CD4-positive, alpha-beta memory T cell (primary cell): ENCODE data around the gene SMTNL1. TPM values are rescaled to one million over a fixed set of nuclear protein-coding genes. Genes with fewer than 3 reads are reported as not detected.
A peak's percentile ranks its signal among the peaks of the same experiment; 100 is the strongest.

Source experiments
- CTCF ChIA-PET: fragments of 350-600 bp; sonication (Branson Sonifier 250); formaldehyde crosslinking; loops from one replicate; lab custom pipeline; 2021; ENCODE audit warnings: inconsistent platforms; ENCODE audit not compliant: partially characterized antibody; lab: Charles Lee
- POLR2A ChIA-PET: fragments of 350-600 bp; sonication (Branson Sonifier 250); formaldehyde crosslinking; loops from one replicate; lab custom pipeline; 2021; ENCODE audit not compliant: partially characterized antibody; lab: Charles Lee
- DNase-seq, 5 donors: peaks; one replicate each; pipeline versions ENCODE4 v3.0.0 to v3.0.0-alpha.2; 2020 to 2022; ENCODE audit warnings: mixed read lengths in 1 of 5
- H3K27ac ChIP-seq: one replicate; pipeline ENCODE4 v1.7.0; 2013; ENCODE audit warnings: low read depth, low read length
- H3K27me3 ChIP-seq: 2 replicates; pipeline ENCODE4 v1.7.0; 2013; ENCODE audit warnings: mild to moderate bottlenecking, low read length, moderate library complexity; ENCODE audit not compliant: insufficient read depth
- H3K36me3 ChIP-seq: 2 replicates; pipeline ENCODE4 v1.7.0; 2013; ENCODE audit warnings: mild to moderate bottlenecking, low read length, moderate library complexity; ENCODE audit not compliant: insufficient read depth
- H3K4me1 ChIP-seq: 2 replicates; pipeline ENCODE4 v1.7.0; 2013; ENCODE audit warnings: mild to moderate bottlenecking, low read length, moderate library complexity; ENCODE audit not compliant: insufficient read depth
- H3K4me3 ChIP-seq, 2 donors: one replicate each; pipeline ENCODE4 v1.7.0; 2013; ENCODE audit warnings: low read length in 2 of 2, mild to moderate bottlenecking in 1 of 2
- H3K9me3 ChIP-seq, 2 donors: one replicate each; pipeline ENCODE4 v1.7.0; 2013; ENCODE audit warnings: low read length in 2 of 2, control low read depth in 1 of 2; ENCODE audit not compliant: control insufficient read depth in 1 of 2
- H3K27ac Mint-ChIP-seq, 7 donors: one replicate each; pipeline ENCODE4 v1.8.0; 2020 to 2021; ENCODE audit warnings: mixed read lengths in 7 of 7, mild to moderate bottlenecking in 6 of 7, inconsistent platforms in 3 of 7, moderate library complexity in 3 of 7
- H3K27me3 Mint-ChIP-seq, 2 donors: one replicate each; pipeline ENCODE4 v1.8.0; 2020 to 2021; ENCODE audit warnings: mixed read lengths in 2 of 2
- H3K36me3 Mint-ChIP-seq, 2 donors: one replicate each; pipeline ENCODE4 v1.8.0; 2020 to 2021; ENCODE audit warnings: mixed read lengths in 2 of 2, inconsistent platforms in 1 of 2, mild to moderate bottlenecking in 1 of 2
- H3K4me1 Mint-ChIP-seq, 4 donors: one replicate each; pipeline ENCODE4 v1.8.0; 2020 to 2021; ENCODE audit warnings: mixed read lengths in 4 of 4, mild to moderate bottlenecking in 1 of 4
- H3K4me3 Mint-ChIP-seq, 8 donors: one replicate each; pipeline ENCODE4 v1.8.0; 2020 to 2021; ENCODE audit warnings: mixed read lengths in 8 of 8, mild to moderate bottlenecking in 7 of 8, moderate library complexity in 6 of 8, inconsistent platforms in 3 of 8
- H3K9me3 Mint-ChIP-seq, 8 donors: one replicate each; pipeline ENCODE4 v1.8.0; 2020 to 2021; ENCODE audit warnings: mixed read lengths in 8 of 8, mild to moderate bottlenecking in 5 of 8, inconsistent platforms in 3 of 8, moderate library complexity in 1 of 8
- intact Hi-C: fragments of 100-400 bp; cut with micrococcal nuclease; formaldehyde crosslinking; loops from one replicate; pipeline ENCODE4 v1.15.1; 2023
- polyA plus RNA-seq, 2 donors: library from polyadenylated mRNA; unstranded; fragments of 300-500 nt; fragmentation: Illumina TruSeq; gene quantifications; one replicate each; pipeline ENCODE4 v1.2.3, GENCODE V29; 2021
- total RNA-seq, 2 experiments: library from RNA; stranded (reverse); gene quantifications; one replicate each; pipeline ENCODE4 v1.2.3, GENCODE V29; 2021

SMTNL1 gene
- total and polyA plus RNA-seq, 4 experiments from 2014 or later = 0.55 TPM; not detected in 3

- Mint-ChIP-seq H3K9me3 (no peaks in the 10 kb centered on the region), H3K4me3 (no peak overlapping the region), H3K27ac (peak overlapping the region in 2 of 7 donors; percentile 46 to 55), H3K27me3 (no peaks in the 10 kb centered on the region), H3K36me3 (peaks cover 28 to 65% of the 10 kb centered on the region in 2 donors), H3K4me1 (peaks cover 0 to 2% (median under 1%) of the 10 kb centered on the region in 4 donors)
- no peak for DNase-seq
- CTCF ChIA-PET = interaction anchor here (0.9 to 2.0 kb wide), 2 partner anchors 24 to 91 kb away, joined by 4 to 5 read pairs; no protein-coding TSS in a partner anchor
- Histone ChIP-seq H3K4me3 (no peak overlapping the region), H3K27ac (no peak overlapping the region), H3K27me3 (no peaks in the 10 kb centered on the region), H3K4me1 (no peaks in the 10 kb centered on the region), H3K9me3 (no peaks in the 10 kb centered on the region), H3K36me3 (peaks cover 51% of the 10 kb centered on the region)
- intact Hi-C loops = no loop called here
- POLR2A ChIA-PET = interaction anchor here (1.7 kb wide), 1 partner anchor 18 kb away, joined by 4 read pairs; no protein-coding TSS in a partner anchor
Observed at GRCh38 chr11:57549983-57550382, 12.6 kb downstream of the SMTNL1 start.

GRCh38 chr11:57551941-57552340 is 14.5 kb downstream of the SMTNL1 start:
- Histone ChIP-seq H3K36me3 (peaks cover 70% of the 10 kb centered on the region), H3K27me3 (no peaks in the 10 kb centered on the region), H3K4me1 (no peaks in the 10 kb centered on the region), H3K9me3 (no peaks in the 10 kb centered on the region), H3K4me3 (no peak overlapping the region), H3K27ac (no peak overlapping the region)
- DNase-seq = no peak
- H3K36me3 Mint-ChIP-seq = peaks cover 32 to 78% of the 10 kb centered on the region in 2 donors
- H3K9me3 Mint-ChIP-seq = no peaks in the 10 kb centered on the region
- CTCF ChIA-PET = interaction anchor here (1.1 to 1.9 kb wide), 2 partner anchors 25 to 58 kb away, joined by 3 to 4 read pairs; no protein-coding TSS in a partner anchor
- no peaks in the 10 kb centered on the region for H3K27me3 Mint-ChIP-seq
- intact Hi-C loops = no loop called here
- H3K4me1 Mint-ChIP-seq = peaks cover 0 to 6% (median 3%) of the 10 kb centered on the region in 4 donors
- peak overlapping the region in 1 of 7 donors; percentile 17 for H3K27ac Mint-ChIP-seq
- POLR2A ChIA-PET = no interaction called here
- no peak overlapping the region for H3K4me3 Mint-ChIP-seq

- CTCF ChIA-PET = interaction anchor here (1.9 kb wide), 1 partner anchor 25 kb away, joined by 4 read pairs; no protein-coding TSS in a partner anchor
- H3K27me3 Mint-ChIP-seq = no peaks in the 10 kb centered on the region
- Histone ChIP-seq H3K4me3 (no peak overlapping the region), H3K27ac (no peak overlapping the region), H3K36me3 (peaks cover 73% of the 10 kb centered on the region), H3K4me1 (no peaks in the 10 kb centered on the region), H3K27me3 (no peaks in the 10 kb centered on the region), H3K9me3 (no peaks in the 10 kb centered on the region)
- H3K36me3 Mint-ChIP-seq = peaks cover 32 to 79% of the 10 kb centered on the region in 2 donors
- peaks cover 0 to 6% (median 3%) of the 10 kb centered on the region in 4 donors for H3K4me1 Mint-ChIP-seq
- no peak overlapping the region for H3K4me3 Mint-ChIP-seq
- H3K27ac Mint-ChIP-seq = no peak overlapping the region
- H3K9me3 Mint-ChIP-seq = no peaks in the 10 kb centered on the region
- intact Hi-C loops = no loop called here
- POLR2A ChIA-PET = no interaction called here
- DNase-seq = no peak
Observed at GRCh38 chr11:57552479-57552878, 15.1 kb downstream of the SMTNL1 start.

GRCh38 chr11:57555393-57555792 is 18.0 kb downstream of the SMTNL1 start:
- H3K9me3 Mint-ChIP-seq = no peaks in the 10 kb centered on the region
- peak overlapping the region in 5 of 7 donors; percentile 65 to 80 (median 69) for H3K27ac Mint-ChIP-seq
- H3K4me1 Mint-ChIP-seq = peaks cover 3 to 6% (median 4%) of the 10 kb centered on the region in 4 donors
- no peaks in the 10 kb centered on the region for H3K27me3 Mint-ChIP-seq
- CTCF ChIA-PET = interaction anchor here (1.3 to 1.4 kb wide), 2 partner anchors 12 to 62 kb away, joined by 3 to 4 read pairs; partner anchors contain the start of gene UBE2L6
- POLR2A ChIA-PET = no interaction called here
- intact Hi-C loops = no loop called here
- H3K36me3 Mint-ChIP-seq = peaks cover 40 to 81% of the 10 kb centered on the region in 2 donors
- H3K4me3 ChIP-seq = no peak overlapping the region
- H3K27me3 ChIP-seq = no peaks in the 10 kb centered on the region
- no peaks in the 10 kb centered on the region for H3K4me1 ChIP-seq
- H3K36me3 ChIP-seq = peaks cover 84% of the 10 kb centered on the region
- H3K27ac ChIP-seq = no peak overlapping the region
- no peaks in the 10 kb centered on the region for H3K9me3 ChIP-seq
- H3K4me3 Mint-ChIP-seq = no peak overlapping the region
- DNase-seq = no peak

- CTCF ChIA-PET = no interaction called here
Observed at GRCh38 chr11:57556041-57556440, 18.6 kb downstream of the SMTNL1 start.

GRCh38 chr11:57560146-57560545 is 22.8 kb downstream of the SMTNL1 start:
- peaks cover 36 to 70% of the 10 kb centered on the region in 2 donors for H3K36me3 Mint-ChIP-seq
- no peak for DNase-seq
- no peaks in the 10 kb centered on the region for H3K27me3 Mint-ChIP-seq
- Histone ChIP-seq H3K4me3 (no peak overlapping the region), H3K4me1 (peaks cover 38% of the 10 kb centered on the region), H3K27me3 (no peaks in the 10 kb centered on the region), H3K9me3 (no peaks in the 10 kb centered on the region), H3K36me3 (peaks cover 46% of the 10 kb centered on the region), H3K27ac (no peak overlapping the region)
- H3K4me1 Mint-ChIP-seq = peaks cover 26 to 51% (median 37%) of the 10 kb centered on the region in 4 donors
- no peak overlapping the region for H3K4me3 Mint-ChIP-seq
- CTCF ChIA-PET = interaction anchor here (1.0 to 3.2 kb wide), 3 partner anchors 8 to 84 kb away, joined by 3 to 18 read pairs (median 12); partner anchors contain the start of gene UBE2L6
- H3K27ac Mint-ChIP-seq = peak overlapping the region in 2 of 7 donors; percentile 29 to 40
- intact Hi-C loops = no loop called here
- peaks cover 0 to 1% (median 0%) of the 10 kb centered on the region in 8 donors for H3K9me3 Mint-ChIP-seq
- POLR2A ChIA-PET = no interaction called here

More at GRCh38 chr11:57556041-57556440, 18.6 kb downstream of the SMTNL1 start:
- POLR2A ChIA-PET = no interaction called here
- Histone ChIP-seq H3K4me3 (no peak overlapping the region), H3K27ac (no peak overlapping the region), H3K27me3 (no peaks in the 10 kb centered on the region), H3K36me3 (peaks cover 79% of the 10 kb centered on the region), H3K4me1 (peaks cover 2% of the 10 kb centered on the region), H3K9me3 (no peaks in the 10 kb centered on the region)
- H3K4me3 Mint-ChIP-seq = no peak overlapping the region
- peak overlapping the region in 1 of 7 donors; percentile 37 for H3K27ac Mint-ChIP-seq
- H3K36me3 Mint-ChIP-seq = peaks cover 43 to 80% of the 10 kb centered on the region in 2 donors
- no peaks in the 10 kb centered on the region for H3K27me3 Mint-ChIP-seq
- peaks cover 5 to 10% (median 7%) of the 10 kb centered on the region in 4 donors for H3K4me1 Mint-ChIP-seq
- no peaks in the 10 kb centered on the region for H3K9me3 Mint-ChIP-seq
- intact Hi-C loops = no loop called here
- DNase-seq = no peak

GRCh38 chr11:57562596-57562995 is 25.2 kb downstream of the SMTNL1 start:
- intact Hi-C loops = no loop called here
- Histone ChIP-seq H3K27me3 (no peaks in the 10 kb centered on the region), H3K27ac (no peak overlapping the region), H3K36me3 (peaks cover 24% of the 10 kb centered on the region), H3K4me1 (peaks cover 47% of the 10 kb centered on the region), H3K4me3 (no peak overlapping the region), H3K9me3 (no peaks in the 10 kb centered on the region)
- peak overlapping the region; percentile 39 to 95 (median 71) for H3K27ac Mint-ChIP-seq
- no peak for DNase-seq
- POLR2A ChIA-PET = no interaction called here
- peaks cover 33 to 65% (median 50%) of the 10 kb centered on the region in 4 donors for H3K4me1 Mint-ChIP-seq
- peak overlapping the region in 3 of 8 donors; percentile 4 to 62 (median 57) for H3K4me3 Mint-ChIP-seq
- H3K9me3 Mint-ChIP-seq = peaks cover 0 to 1% (median 0%) of the 10 kb centered on the region in 8 donors
- no peaks in the 10 kb centered on the region for H3K27me3 Mint-ChIP-seq
- CTCF ChIA-PET = interaction anchor here (1.6 kb wide), 1 partner anchor 82 kb away, joined by 4 read pairs; no protein-coding TSS in a partner anchor
- H3K36me3 Mint-ChIP-seq = peaks cover 33 to 67% of the 10 kb centered on the region in 2 donors
